ENCODE data around the gene TMTC3. TPM values are rescaled to one million over a fixed set of nuclear protein-coding genes. Genes with fewer than 3 reads are reported as not detected.

Gene TMTC3
- total and polyA plus RNA-seq, 2 donors (not counting 3 experiments of a cell fraction or from before 2014, with no cell fraction given) = 7.8 to 36.5 TPM

- Histone ChIP-seq H3K27me3 (ENCODE audit: control insufficient read depth in 2 of 2, insufficient read depth in 2 of 2, low read length in 2 of 2) (no peaks in the 10 kb centered on the region), H2AFZ (ENCODE audit: low read depth, low read length) (no peak overlapping the region), H3K79me2 (ENCODE audit: control insufficient read depth, insufficient read depth, low read length) (no peaks in the 10 kb centered on the region), H3K36me3 (ENCODE audit: control insufficient read depth in 2 of 2, extremely low read depth in 1 of 2, insufficient read depth in 2 of 2, low read length in 2 of 2) (no peaks in the 10 kb centered on the region), H3K4me2 (ENCODE audit: insufficient read depth, low read length) (no peak overlapping the region), H3K4me1 (ENCODE audit: control insufficient read depth, extremely low read depth, insufficient read depth, low read length) (no peaks in the 10 kb centered on the region), H3K4me3 (replicated peaks in 1 of 3; ENCODE audit: insufficient read depth in 1 of 3, low read depth in 1 of 3, low read length in 3 of 3) (no peak overlapping the region), H3K9ac (replicated peaks; ENCODE audit: extremely low read depth, insufficient read depth, low read length) (no peak overlapping the region), H3K9me3 (replicated peaks; ENCODE audit: control insufficient read depth, insufficient read depth, low read length) (no peaks in the 10 kb centered on the region), H3K27ac (ENCODE audit: insufficient read depth, low read depth, low read length) (no peak overlapping the region), H3K9me1 (replicated peaks; ENCODE audit: control insufficient read depth, extremely low read depth, insufficient read depth, low read length) (no peaks in the 10 kb centered on the region), H4K20me1 (replicated peaks; ENCODE audit: control insufficient read depth, extremely low read depth, insufficient read depth, low read length) (no peaks in the 10 kb centered on the region)
- FAIRE-seq = no peak
- dilution Hi-C loops (cut with MboI; ENCODE audit: extremely low pct_ligation_motif_present, low sequenced_read_pairs) = no loop called here
- intact Hi-C loops (cut with micrococcal nuclease) = no loop called here
- no peak for DNase-seq (ENCODE audit: low read depth, low spot score)
- CTCF ChIA-PET = no interaction called here
- no peak for TF ChIP-seq FOS (IDR thresholded peaks at IDR 0.05; ENCODE audit: borderline replicate concordance, insufficient read depth, low read length)
- POLR2A ChIA-PET = no interaction called here
- no TSS peak for BruUV-seq (replicated peaks)
These were observed 19.4 kb upstream of the TMTC3 start for GRCh38 chr12:88122666-88123065.

- dilution Hi-C loops (cut with MboI; ENCODE audit: extremely low pct_ligation_motif_present, low sequenced_read_pairs) (no loop called here), intact Hi-C loops (cut with micrococcal nuclease) (no loop called here)
- BruUV-seq (replicated peaks) = no TSS peak
- CTCF ChIA-PET = interaction anchor here (2.1 kb wide), 1 partner anchor 12 kb away, joined by 6 read pairs; no protein-coding TSS in a partner anchor
- no peaks in the 10 kb centered on the region for H4K20me1 ChIP-seq (replicated peaks; ENCODE audit: control insufficient read depth, extremely low read depth, insufficient read depth, low read length)
- no peak overlapping the region for H3K4me2 ChIP-seq (ENCODE audit: insufficient read depth, low read length)
- no peak overlapping the region for H3K4me3 ChIP-seq (replicated peaks in 1 of 3; ENCODE audit: insufficient read depth in 1 of 3, low read depth in 1 of 3, low read length in 3 of 3)
- no peaks in the 10 kb centered on the region for H3K9me3 ChIP-seq (replicated peaks; ENCODE audit: control insufficient read depth, insufficient read depth, low read length)
- no peak overlapping the region for H3K27ac ChIP-seq (ENCODE audit: insufficient read depth, low read depth, low read length)
- H3K36me3 ChIP-seq (ENCODE audit: control insufficient read depth in 2 of 2, extremely low read depth in 1 of 2, insufficient read depth in 2 of 2, low read length in 2 of 2) = peaks cover 0 to 5% of the 10 kb centered on the region in 2 experiments
- no peak overlapping the region for H2AFZ ChIP-seq (ENCODE audit: low read depth, low read length)
- H3K9me1 ChIP-seq (replicated peaks; ENCODE audit: control insufficient read depth, extremely low read depth, insufficient read depth, low read length) = no peaks in the 10 kb centered on the region
- TF ChIP-seq CTCF (IDR thresholded peaks at IDR 0.05; ENCODE audit: extremely low read depth in 1 of 2, insufficient read depth in 1 of 2, low read depth in 1 of 2, low read length in 2 of 2) (no peak), MAX (IDR thresholded peaks at IDR 0.05; ENCODE audit: insufficient read depth, insufficient read length) (no peak), EZH2 (IDR thresholded peaks at IDR 0.05; ENCODE audit: borderline replicate concordance, low read depth, low read length, severe bottlenecking) (no peak), MYC (IDR thresholded peaks at IDR 0.05; ENCODE audit: low read depth, low read length) (no peak), GATA2 (IDR thresholded peaks at IDR 0.05; ENCODE audit: insufficient read depth, insufficient read length, low read depth, low read length) (no peak), JUN (IDR thresholded peaks at IDR 0.05; ENCODE audit: borderline replicate concordance, insufficient read depth, insufficient read length, low read depth) (no peak), POLR2AphosphoS5 (IDR thresholded peaks at IDR 0.05; ENCODE audit: insufficient read depth, low read depth, low read length) (no peak), POLR2A (IDR thresholded peaks at IDR 0.05; ENCODE audit: low read depth, low read length) (no peak), FOS (IDR thresholded peaks at IDR 0.05; ENCODE audit: borderline replicate concordance, insufficient read depth, low read length) (no peak)
- DNase-seq (ENCODE audit: low read depth, low spot score) (no peak), FAIRE-seq (no peak)
- POLR2A ChIA-PET = no interaction called here
- H3K4me1 ChIP-seq (ENCODE audit: control insufficient read depth, extremely low read depth, insufficient read depth, low read length) = no peaks in the 10 kb centered on the region
- no peaks in the 10 kb centered on the region for H3K79me2 ChIP-seq (ENCODE audit: control insufficient read depth, insufficient read depth, low read length)
- H3K9ac ChIP-seq (replicated peaks; ENCODE audit: extremely low read depth, insufficient read depth, low read length) = no peak overlapping the region
- H3K27me3 ChIP-seq (ENCODE audit: control insufficient read depth in 2 of 2, insufficient read depth in 2 of 2, low read length in 2 of 2) = no peaks in the 10 kb centered on the region
These were observed 15.0 kb upstream of the TMTC3 start for GRCh38 chr12:88127099-88127498.

Data from endothelial cell of umbilical vein (primary cell).